ENCODE results near the gene PPP1R18. TPM values are rescaled to one million over a fixed set of nuclear protein-coding genes. Genes with fewer than 3 reads are reported as not detected.

PPP1R18 gene
- total and polyA plus RNA-seq, 2 of the 4 experiments (the other 2 are of a cell fraction) = 31.9 to 134 TPM

DNA sequence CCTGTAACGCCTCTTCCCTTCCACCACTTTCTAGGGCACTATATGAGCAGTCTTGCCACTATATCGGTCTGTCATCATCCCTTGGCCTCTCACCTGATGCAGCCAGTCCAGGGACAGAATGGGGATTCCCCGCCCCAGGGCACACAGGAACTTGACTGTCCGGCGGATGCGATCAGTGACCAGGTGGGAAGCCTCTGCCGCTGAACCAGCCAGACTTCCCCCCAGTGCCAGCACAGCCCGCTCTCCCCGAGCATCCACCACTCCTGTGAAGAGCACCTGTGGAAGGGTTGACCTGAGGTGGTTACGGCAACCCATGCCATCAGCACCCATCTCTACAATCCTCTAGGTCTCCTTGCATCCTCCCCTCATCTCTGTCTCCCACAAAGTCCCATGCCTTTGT, 16.6 kb upstream of the PPP1R18 start:
- ChIA-PET POLR2A (ENCODE audit: unreplicated experiment) (no interaction called here), CTCF (no interaction called here)
- intact Hi-C loops (cut with micrococcal nuclease) = no loop called here
- Histone ChIP-seq H3K27ac (ENCODE audit: insufficient read depth, low read length) (no peak overlapping the region), H3K79me1 (ENCODE audit: low read depth in 1 of 2, low read length in 2 of 2) (no peaks in the 10 kb centered on the region), H2AK5ac (ENCODE audit: low read depth, low read length) (no peak overlapping the region), H4K20me1 (ENCODE audit: insufficient read depth, low read length) (no peaks in the 10 kb centered on the region), H3K56ac (ENCODE audit: extremely low read depth, insufficient read depth, low read length) (no peak overlapping the region), H4K5ac (ENCODE audit: low read depth, low read length) (no peak overlapping the region), H3K36me3 (ENCODE audit: control insufficient read depth, insufficient read depth, low read length) (peaks cover 35% of the 10 kb centered on the region), H3K9me1 (ENCODE audit: insufficient read depth, low read length) (no peaks in the 10 kb centered on the region; the same call in 1 of the 2 replicates), H3K27me3 (ENCODE audit: control insufficient read depth, insufficient read depth, low read length) (no peaks in the 10 kb centered on the region), H2AFZ (replicated peaks; ENCODE audit: low read length, poor library complexity) (no peak overlapping the region), H4K91ac (ENCODE audit: insufficient read depth, low read depth, low read length) (no peak overlapping the region), H2BK5ac (ENCODE audit: low read depth, low read length, poor library complexity, severe bottlenecking) (no peak overlapping the region), H2AK9ac (replicated peaks; ENCODE audit: low read depth, low read length, poor library complexity) (no peak overlapping the region), H3K4me3 (ENCODE audit: insufficient read depth, low read depth, low read length) (no peak overlapping the region), H3K23ac (ENCODE audit: low read depth, low read length) (no peak overlapping the region), H4K8ac (ENCODE audit: low read depth in 2 of 2, low read length in 2 of 2) (no peak overlapping the region), H2BK120ac (ENCODE audit: low read depth, low read length) (no peak overlapping the region), H3K4me2 (ENCODE audit: low read depth, low read length) (no peak overlapping the region), H3K14ac (replicated peaks; ENCODE audit: low read depth, low read length) (no peak overlapping the region), H3K4me1 (ENCODE audit: control insufficient read depth, insufficient read depth, low read length) (no peaks in the 10 kb centered on the region), H2BK15ac (ENCODE audit: low read depth, low read length) (no peak overlapping the region), H3K9ac (ENCODE audit: low read depth, low read length) (no peak overlapping the region), H3K9me3 (ENCODE audit: control insufficient read depth, insufficient read depth, low read length) (no peaks in the 10 kb centered on the region), H3K4ac (ENCODE audit: low read depth, low read length) (no peak overlapping the region), H2BK20ac (ENCODE audit: low read depth, low read length) (no peak overlapping the region), H3K18ac (ENCODE audit: low read depth, low read length) (no peak overlapping the region)
- dilution Hi-C loops (cut with HindIII; ENCODE audit: low sequenced_read_pairs, unreplicated experiment) = no loop called here
- BruUV-seq (replicated peaks) = no TSS peak
- DNase-seq (no peak), ATAC-seq (ENCODE audit: low read depth) (no peak)
- TF ChIP-seq MXI1 (IDR thresholded peaks at IDR 0.05; ENCODE audit: borderline replicate concordance, low read depth, low read length) = no peak
- 100% methylated on average over 3 of the region's 10 CpGs; no CpG with 5 or more reads in 1 of the 2 experiments for WGBS, 2 experiments (ENCODE audit: extremely low coverage in 2 of 2, insufficient read length in 1 of 2)
- in situ Hi-C loops (cut with MboI; ENCODE audit: low sequenced_read_pairs) = no loop called here

All from IMR-90 (cell line).